SK-N-SH treated with all-trans-retinoic acid at 6 μM for 48 hours (cell line): ENCODE results near the gene NUP210.

Source experiments
- ATAC-seq: fragments of 200-7000 bp; cut with Tn5 transposase; 3 replicates; pipeline ENCODE4 v1.9.1; 2020; ENCODE audit warnings: mild to moderate bottlenecking, moderate library complexity
- ARNTL ChIP-seq: fragments of 450-650 bp; formaldehyde crosslinking; IDR thresholded peaks from 2 replicates; pipeline ENCODE4 v1.5.0; 2020; ENCODE audit warnings: low read depth, mild to moderate bottlenecking, moderate library complexity, borderline replicate concordance
- BACH2 ChIP-seq: fragments of 250-450 bp; sonication (Bioruptor Pico); IDR thresholded peaks from 2 replicates; pipeline ENCODE4 v1.9.0; 2021; ENCODE audit warnings: mild to moderate bottlenecking, borderline replicate concordance
- CREB5 ChIP-seq: fragments of 250-450 bp; sonication (Bioruptor Pico); IDR thresholded peaks from 2 replicates; pipeline ENCODE4 v1.5.1; 2020; ENCODE audit warnings: low read depth, mild to moderate bottlenecking, moderate library complexity
- CSRNP3 ChIP-seq: fragments of 250-450 bp; sonication (Bioruptor Pico); IDR thresholded peaks from 2 replicates; pipeline ENCODE4 v1.5.1; 2021; ENCODE audit warnings: mild to moderate bottlenecking, moderate library complexity
- ESRRG ChIP-seq: fragments of 250-450 bp; sonication (Bioruptor Pico); IDR thresholded peaks from 2 replicates; pipeline ENCODE4 v1.6.1; 2021; ENCODE audit warnings: mild to moderate bottlenecking
- GLIS3 ChIP-seq: fragments of 250-450 bp; sonication (Bioruptor Pico); IDR thresholded peaks from 2 replicates; pipeline ENCODE4 v1.5.0; 2020; ENCODE audit warnings: mild to moderate bottlenecking, moderate library complexity
- OSR1 ChIP-seq: fragments of 250-450 bp; sonication (Bioruptor Pico); IDR thresholded peaks from 2 replicates; pipeline ENCODE4 v1.8.0; 2022; ENCODE audit warnings: moderate library complexity, mild to moderate bottlenecking, inconsistent platforms
- PATZ1 ChIP-seq: fragments of 250-450 bp; sonication (Bioruptor Pico); IDR thresholded peaks from 2 replicates; pipeline ENCODE4 v1.8.0; 2020; ENCODE audit warnings: mild to moderate bottlenecking, moderate library complexity, borderline replicate concordance
- POU6F1 ChIP-seq: fragments of 250-450 bp; sonication (Bioruptor Pico); IDR thresholded peaks from 2 replicates; pipeline ENCODE4 v1.8.0; 2021; ENCODE audit warnings: low read depth, mild to moderate bottlenecking, moderate library complexity, borderline replicate concordance
- PPARA ChIP-seq: fragments of 250-450 bp; sonication (Bioruptor Pico); IDR thresholded peaks from 2 replicates; pipeline ENCODE4 v1.5.0; 2020; ENCODE audit warnings: mild to moderate bottlenecking, borderline replicate concordance
- RARB ChIP-seq: fragments of 250-450 bp; sonication (Bioruptor Pico); IDR thresholded peaks from 2 replicates; pipeline ENCODE4 v1.8.0; 2021; ENCODE audit warnings: mild to moderate bottlenecking, moderate library complexity
- SNAI2 ChIP-seq: fragments of 250-450 bp; sonication (Bioruptor Pico); IDR thresholded peaks from 2 replicates; pipeline ENCODE4 v1.5.0; 2020; ENCODE audit warnings: mild to moderate bottlenecking, moderate library complexity
- TCF4 ChIP-seq: fragments of 250-450 bp; sonication (Bioruptor Pico); IDR thresholded peaks from 2 replicates; pipeline ENCODE4 v1.8.0; 2021; ENCODE audit warnings: mild to moderate bottlenecking, moderate library complexity, borderline replicate concordance
- TOX ChIP-seq: fragments of 250-450 bp; sonication (Bioruptor Pico); IDR thresholded peaks from 2 replicates; pipeline ENCODE4 v1.8.0; 2021; ENCODE audit warnings: mild to moderate bottlenecking, moderate library complexity, borderline replicate concordance
- TSHZ2 ChIP-seq: fragments of 250-450 bp; sonication (Bioruptor Pico); IDR thresholded peaks from 2 replicates; pipeline ENCODE4 v1.5.0; 2020; ENCODE audit warnings: mild to moderate bottlenecking, moderate library complexity
- ZC3H10 ChIP-seq: fragments of 250-450 bp; sonication (Bioruptor Pico); IDR thresholded peaks from 2 replicates; pipeline ENCODE4 v1.5.1; 2021; ENCODE audit warnings: mild to moderate bottlenecking, moderate library complexity
- ZFP3 ChIP-seq: fragments of 250-450 bp; sonication (Bioruptor Pico); IDR thresholded peaks from 2 replicates; pipeline ENCODE4 v1.5.0; 2020; ENCODE audit warnings: mild to moderate bottlenecking, moderate library complexity
- ZFP30 ChIP-seq: fragments of 450-650 bp; formaldehyde crosslinking; IDR thresholded peaks from 2 replicates; pipeline ENCODE4 v1.5.0; 2022; ENCODE audit warnings: mild to moderate bottlenecking, moderate library complexity
- ZNF565 ChIP-seq: fragments of 450-650 bp; formaldehyde crosslinking; conservative IDR thresholded peaks from 2 replicates; pipeline ENCODE4 v1.5.0; 2020; ENCODE audit warnings: low read depth, mild to moderate bottlenecking, moderate library complexity
- ZNF70 ChIP-seq: fragments of 450-650 bp; formaldehyde crosslinking; IDR thresholded peaks from 2 replicates; pipeline ENCODE4 v1.5.0; 2020; ENCODE audit warnings: mild to moderate bottlenecking, moderate library complexity
- ZNF8 ChIP-seq: fragments of 450-650 bp; formaldehyde crosslinking; IDR thresholded peaks from 2 replicates; pipeline ENCODE4 v1.5.0; 2020; ENCODE audit warnings: mild to moderate bottlenecking, moderate library complexity

NUP210 gene

GRCh38 chr3:13388816-13389215 lies 31.3 kb downstream of the NUP210 start:
- ATAC-seq: no peak
- TF ChIP-seq BACH2 (CRISPR knock-in tag) (no peak), ESRRG (CRISPR knock-in tag) (no peak), ZNF565 (CRISPR knock-in tag) (no peak), ZC3H10 (no peak), TSHZ2 (CRISPR knock-in tag) (no peak)

- ATAC-seq: no peak
- no peak for TF ChIP-seq OSR1 (CRISPR knock-in tag)
- TF ChIP-seq BACH2 (CRISPR knock-in tag): no peak
- no peak for TF ChIP-seq CREB5 (CRISPR knock-in tag)
- no peak for TF ChIP-seq TOX (CRISPR knock-in tag)
- TF ChIP-seq PATZ1 (CRISPR knock-in tag): no peak
- no peak for TF ChIP-seq ESRRG (CRISPR knock-in tag)
- TF ChIP-seq ZC3H10: no peak
- no peak for TF ChIP-seq ZNF70 (CRISPR knock-in tag)
- TF ChIP-seq SNAI2 (CRISPR knock-in tag): no peak
- no peak for TF ChIP-seq ZNF565 (CRISPR knock-in tag)
- no peak for TF ChIP-seq CSRNP3 (CRISPR knock-in tag)
- no peak for TF ChIP-seq TCF4 (CRISPR knock-in tag)
- no peak for TF ChIP-seq GLIS3 (CRISPR knock-in tag)
- TF ChIP-seq PPARA (CRISPR knock-in tag): no peak
- no peak for TF ChIP-seq ZFP3
- no peak for TF ChIP-seq ARNTL (CRISPR knock-in tag)
- TF ChIP-seq, all 23 proteins: peak for 0
Measured at GRCh38 chr3:13385373-13385965, 34.7 kb downstream of the NUP210 start.

GRCh38 chr3:13380971-13381370 lies 39.2 kb downstream of the NUP210 start:
- no peak for ATAC-seq
- TF ChIP-seq SNAI2 (CRISPR knock-in tag) (no peak), TSHZ2 (CRISPR knock-in tag) (no peak), RARB (CRISPR knock-in tag) (no peak), POU6F1 (CRISPR knock-in tag) (no peak), CREB5 (CRISPR knock-in tag) (no peak), ZFP3 (no peak), PPARA (CRISPR knock-in tag) (no peak), ZC3H10 (no peak), ZNF70 (CRISPR knock-in tag) (no peak), ARNTL (CRISPR knock-in tag) (no peak), ZFP30 (CRISPR knock-in tag) (no peak), ZNF8 (no peak), CSRNP3 (CRISPR knock-in tag) (no peak), ZNF565 (CRISPR knock-in tag) (no peak)
